Measurements from ENCODE around the gene NFE2.

- TF ChIP-seq REPIN1 (tag by site-specific recombination; IDR thresholded peaks at IDR 0.05; ENCODE audit: low read depth), result no peak
- no peak for TF ChIP-seq ZNF133 (tag by site-specific recombination; IDR thresholded peaks at IDR 0.05)
- TF ChIP-seq CTCF (tag by site-specific recombination; IDR thresholded peaks at IDR 0.05), result no peak
- no peak for TF ChIP-seq ZNF394 (tag by site-specific recombination; IDR thresholded peaks at IDR 0.05; ENCODE audit: borderline replicate concordance)
- no peak for TF ChIP-seq MYNN (tag by site-specific recombination; IDR thresholded peaks at IDR 0.05; ENCODE audit: borderline replicate concordance)
Measured at GRCh38 chr12:54306925-54307741, 6.3 kb upstream of the NFE2 start.

Data from HEK293 (cell line).